Hematopoietic multipotent progenitor cell treated with erythropoietin and hydrocortisone succinate and interleukin-3 and kit ligand, for 6 days (in vitro differentiated cells): ENCODE results near the gene AGGF1.
"Not testable (repeated sequence)": the region's sequence is repeated elsewhere in the genome, so short reads cannot be mapped to it uniquely, and the experiment has no call there.

ENCODE experiments used
- DNase-seq: peaks from one replicate; pipeline ENCODE4 v3.0.0-alpha.2; 2015

Gene AGGF1

DNA sequence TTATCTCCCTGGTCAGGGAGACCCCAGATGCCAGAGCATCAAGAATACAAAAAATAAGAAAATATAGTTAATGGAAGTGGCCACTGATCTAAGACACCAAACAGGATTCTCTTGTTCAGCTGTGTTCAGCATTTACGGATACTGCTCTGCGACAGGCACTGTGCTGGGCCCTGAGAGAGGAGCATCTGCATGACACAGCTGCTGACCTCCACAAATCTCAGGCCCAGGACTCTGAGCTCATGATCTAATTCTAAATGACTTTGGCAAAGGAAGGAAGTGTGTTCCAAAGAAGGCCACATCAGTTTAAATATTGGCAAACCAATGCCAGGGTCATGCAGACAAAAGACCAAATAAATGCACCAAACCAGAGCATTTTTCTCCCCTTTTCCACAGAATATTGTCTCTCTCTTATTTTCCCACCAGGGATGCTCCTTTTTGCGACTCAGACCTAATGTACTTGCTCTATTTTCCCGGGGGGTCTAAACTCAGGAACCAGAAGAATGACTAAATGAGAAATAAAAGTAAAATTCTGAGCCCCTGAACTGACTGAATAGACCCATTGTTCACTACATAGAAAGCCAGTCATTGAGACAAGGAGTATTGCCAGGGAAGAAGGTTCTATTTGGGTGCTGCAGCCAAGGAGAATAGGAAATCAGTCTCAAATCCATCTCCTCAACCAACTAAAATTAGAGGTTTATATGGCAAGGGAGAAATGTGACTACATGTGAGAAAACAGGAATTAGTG, 1.4 kb upstream of the AGGF1 start:
- DNase-seq, result no peak

GRCh38 chr5:77029376-77029885, 773 bp upstream of the AGGF1 start:
- DNase-seq, result no peak

DNA sequence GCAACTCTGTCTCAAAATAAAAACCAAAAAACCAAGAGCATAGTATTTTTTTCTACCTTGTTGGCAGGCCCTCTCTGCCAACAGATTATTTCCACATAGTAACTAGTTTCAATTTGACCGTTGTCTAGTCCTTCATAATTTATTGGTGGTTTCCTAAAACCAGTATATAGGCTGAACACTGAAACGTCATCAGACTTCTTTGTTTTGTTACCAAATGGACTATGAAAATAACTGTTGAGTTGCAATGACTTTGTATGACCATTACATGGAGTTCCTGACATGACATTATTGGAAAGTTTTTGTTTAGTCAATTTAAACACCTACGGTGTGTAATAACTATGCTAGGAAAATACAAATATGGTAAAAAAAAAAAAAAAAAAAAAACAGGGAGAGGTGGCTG, 1.7 kb downstream of the AGGF1 start:
- no peak for DNase-seq

GRCh38 chr5:77032635-77033034, 2.4 kb downstream of the AGGF1 start:
- DNase-seq, result no peak

DNA sequence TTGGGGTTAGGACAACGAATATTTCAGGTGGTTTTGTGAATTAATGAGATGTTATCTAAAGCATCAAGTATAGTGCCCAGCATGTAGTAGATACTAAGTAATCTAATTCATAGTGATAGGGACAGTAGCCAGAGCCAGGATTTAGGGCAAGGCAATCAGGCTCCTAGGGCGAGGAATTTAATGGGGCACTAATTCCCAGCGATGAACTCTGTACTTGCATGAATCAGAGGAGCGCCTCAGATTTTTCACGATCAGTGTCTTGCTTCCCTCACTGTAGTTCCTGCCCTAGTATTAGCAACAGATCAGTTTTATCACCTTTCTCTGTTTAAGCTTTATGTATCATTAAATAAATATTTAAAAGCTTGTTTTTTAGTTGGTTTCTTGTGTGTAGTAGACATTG, 3.1 kb downstream of the AGGF1 start:
- DNase-seq, result no peak

GRCh38 chr5:77035950-77036349, 5.7 kb downstream of the AGGF1 start:
- DNase-seq, result no peak

DNA sequence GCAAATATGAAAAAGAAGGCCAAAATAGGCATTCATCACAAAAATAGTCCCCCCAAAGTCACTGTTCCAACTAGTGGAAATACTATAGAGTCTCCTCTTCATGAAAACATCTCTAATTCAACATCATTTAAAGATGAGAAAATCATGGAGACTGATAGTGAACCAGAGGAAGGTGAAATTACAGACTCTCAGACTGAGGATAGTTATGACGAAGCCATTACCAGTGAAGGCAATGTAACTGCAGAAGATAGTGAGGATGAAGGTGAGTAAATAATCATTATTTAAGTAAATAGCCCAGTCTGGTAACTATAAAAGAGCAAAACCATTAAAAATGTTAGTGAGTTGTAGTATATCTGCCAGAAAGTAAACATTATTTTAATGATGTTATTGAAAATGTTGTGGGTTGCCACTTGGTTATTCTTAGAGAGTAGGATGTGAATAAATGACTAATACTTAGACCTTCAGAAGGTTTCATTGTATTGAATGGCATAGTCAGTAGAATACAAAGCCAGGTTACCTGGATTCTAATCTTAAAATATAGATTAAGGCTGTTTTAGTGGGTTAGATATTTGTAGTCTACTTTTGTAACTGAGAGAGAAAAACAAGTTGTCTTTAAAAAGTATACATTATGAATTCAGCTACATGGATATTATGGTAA, 16.3 kb downstream of the AGGF1 start:
- DNase-seq, result no peak

DNA sequence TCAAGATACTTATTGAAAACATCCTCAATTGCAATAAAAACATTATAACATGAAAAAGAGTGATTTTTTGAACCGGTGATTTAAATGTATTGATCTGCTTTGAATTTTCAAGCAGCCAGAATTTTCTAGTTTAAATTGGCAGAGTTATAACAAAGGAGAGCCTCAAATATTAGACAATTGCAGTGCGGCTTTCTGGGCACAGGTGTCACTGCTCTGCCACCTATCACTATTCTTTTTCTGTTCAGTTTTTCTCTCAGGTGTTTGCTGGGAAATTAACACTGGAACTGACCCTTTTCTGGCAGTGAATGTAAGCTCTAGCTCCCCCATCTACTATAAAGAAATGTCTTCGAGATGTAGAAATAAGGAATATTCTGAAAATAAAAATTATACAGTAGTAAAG, 33.8 kb downstream of the AGGF1 start:
- no peak for DNase-seq

- peak; percentile 18 for DNase-seq
Observed at GRCh38 chr5:77065256-77065655, 35.1 kb downstream of the AGGF1 start.

DNA sequence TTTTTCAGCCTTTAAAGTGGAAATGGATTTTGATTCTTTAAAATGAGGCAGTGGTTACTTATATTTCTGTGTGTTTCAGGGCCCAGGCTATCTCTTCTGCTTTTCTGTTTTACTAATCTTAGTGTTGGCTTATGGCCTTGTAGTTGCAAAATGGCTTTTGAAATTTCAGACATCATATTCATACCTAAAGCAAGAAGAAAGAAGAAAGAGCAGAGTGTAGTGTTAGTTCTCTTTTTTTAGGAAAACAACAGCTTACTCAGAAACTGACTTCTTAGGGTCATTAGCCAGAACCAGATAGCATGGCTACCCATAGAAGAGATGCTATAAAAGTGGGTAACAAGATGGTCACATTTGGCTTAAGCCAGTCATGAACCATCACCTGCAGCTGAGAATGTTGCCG, 36.0 kb downstream of the AGGF1 start:
- DNase-seq, result peak; percentile 20

DNA sequence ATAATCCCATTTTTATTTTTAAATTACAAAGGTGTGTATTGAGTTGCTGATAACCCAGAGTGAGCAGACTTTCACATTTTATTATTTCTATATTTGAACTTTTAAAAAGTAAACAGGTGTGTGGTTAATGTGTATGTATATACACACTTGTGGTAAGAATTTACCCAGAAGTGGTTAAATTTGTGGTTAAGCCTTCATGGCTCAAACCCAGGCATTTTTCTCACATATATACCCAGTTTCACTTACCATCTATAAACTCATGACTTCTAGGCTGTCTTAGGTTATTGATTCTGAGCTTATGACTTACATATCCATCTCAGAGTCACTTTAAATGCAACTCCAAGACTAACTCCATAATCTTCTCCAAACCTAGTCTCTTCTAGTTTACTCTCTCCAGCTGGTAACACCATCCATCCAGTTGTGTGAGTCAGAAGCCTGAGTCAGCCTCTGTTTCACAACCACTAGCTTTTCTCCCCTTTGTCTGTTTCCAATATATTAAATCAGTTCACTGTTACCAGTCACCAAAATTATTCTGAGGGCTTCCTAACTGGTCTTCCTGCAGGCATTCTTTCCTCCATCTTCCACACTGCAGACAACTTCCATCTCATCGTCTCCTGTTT, 36.7 kb downstream of the AGGF1 start:
- no peak for DNase-seq

DNA sequence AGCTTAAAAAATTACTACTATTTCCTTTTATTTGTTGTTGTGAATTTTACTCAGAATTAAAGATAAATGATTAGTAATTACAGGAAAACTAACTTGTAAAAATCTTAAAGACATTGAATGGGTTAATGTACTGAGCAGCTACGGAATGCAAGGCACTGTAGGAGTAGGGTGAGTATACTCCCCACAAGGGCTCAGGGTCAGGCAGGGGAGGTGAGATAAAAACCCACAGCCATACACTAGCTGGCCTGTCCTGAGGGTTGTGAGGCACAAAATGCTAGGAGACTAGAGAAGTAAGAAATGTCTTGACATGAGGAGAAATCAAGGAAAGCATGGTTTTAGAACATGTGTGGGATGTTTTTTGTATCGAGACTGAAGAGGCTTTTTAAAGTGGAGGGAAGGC, 43.5 kb downstream of the AGGF1 start:
- DNase-seq, result peak; percentile 31

- DNase-seq, result no peak
Observed at GRCh38 chr5:77074745-77075144, 44.5 kb downstream of the AGGF1 start.

GRCh38 chr5:77076961-77077828, 47.0 kb downstream of the AGGF1 start:
- peak; percentile 78 for DNase-seq

- no peak for DNase-seq
Observed at GRCh38 chr5:77077829-77078176, 47.6 kb downstream of the AGGF1 start.

DNA sequence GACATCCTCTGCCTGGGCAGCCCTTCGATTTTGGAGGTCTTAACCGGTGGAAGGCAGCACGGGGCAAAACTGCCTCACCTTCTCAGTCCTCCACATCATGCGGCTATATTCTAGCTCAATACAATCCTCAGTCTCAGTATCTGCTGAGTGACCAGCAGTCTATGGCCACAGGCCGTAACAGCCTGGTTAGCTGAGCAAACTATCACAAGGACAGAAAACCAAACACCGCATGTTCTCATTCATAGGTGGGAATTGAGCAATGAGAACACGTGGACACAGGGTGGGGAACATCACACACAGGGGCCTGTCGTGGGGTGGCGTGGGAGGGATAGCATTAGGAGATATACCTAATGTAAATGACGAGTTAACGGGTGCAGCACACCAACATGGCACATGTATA, 50.3 kb downstream of the AGGF1 start:
- DNase-seq, result not testable (repeated sequence)

DNA sequence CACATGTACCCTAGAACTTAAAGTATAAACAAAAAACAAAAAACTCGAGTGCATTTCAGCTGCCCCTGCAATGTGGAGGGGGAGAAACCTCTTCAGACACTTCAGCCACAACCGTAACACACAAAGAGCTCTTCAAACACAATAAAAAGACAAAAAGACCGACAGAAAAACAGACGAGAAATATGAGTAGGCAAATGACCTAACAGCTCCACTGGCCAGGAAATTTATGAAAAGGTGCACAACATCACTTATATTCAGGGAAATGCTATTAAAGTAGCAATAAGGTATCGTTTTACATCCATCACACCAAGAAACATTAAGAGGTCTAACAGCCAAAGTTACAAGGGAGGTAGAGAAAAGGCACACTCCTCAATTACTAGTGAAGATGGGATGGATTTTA, 50.7 kb downstream of the AGGF1 start:
- no peak for DNase-seq

- no peak for DNase-seq
Observed at GRCh38 chr5:77082280-77082679, 52.1 kb downstream of the AGGF1 start.

DNA sequence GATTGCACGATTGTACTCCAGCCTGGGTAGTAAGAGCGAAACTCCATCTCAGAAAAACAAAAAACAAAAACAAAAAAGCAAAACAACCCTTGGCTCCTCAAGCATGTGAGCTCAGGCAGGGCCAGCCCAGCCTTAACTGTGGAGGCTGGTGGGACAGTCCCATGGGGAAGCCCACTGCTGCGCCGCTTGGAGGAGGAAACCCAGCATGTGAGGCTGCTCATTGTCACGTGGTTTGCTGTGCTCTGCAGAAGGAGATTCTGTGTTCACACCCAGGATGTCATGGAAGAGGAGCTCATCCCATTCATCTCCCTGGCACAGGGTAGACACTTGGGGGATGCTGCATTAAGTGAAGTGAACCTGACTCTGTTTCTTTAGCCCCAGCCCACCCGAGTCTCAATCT, 52.9 kb downstream of the AGGF1 start:
- DNase-seq, result no peak

- no peak for DNase-seq
Observed at GRCh38 chr5:77086368-77086688, 56.1 kb downstream of the AGGF1 start.

GRCh38 chr5:77086689-77087483, 56.7 kb downstream of the AGGF1 start, which contains the start of gene ZBED3:
TSS of gene ZBED3 (minus strand) at chr5:77087285. CDS start at chr5:77077878, 9,407 bp downstream.
- DNase-seq, result peak; percentile 89
